Activated effector memory CD4-positive, alpha-beta T cell treated with Interleukin-2 at 50 U/mL for 16 hours (primary cell): ENCODE measurements around the gene DNAAF2.
A peak's percentile ranks its signal among the peaks of the same experiment; 100 is the strongest.
"Not testable (repeated sequence)": the region's sequence is repeated elsewhere in the genome, so short reads cannot be mapped to it uniquely, and the experiment has no call there.

ENCODE experiments used
- DNase-seq: peaks from one replicate; pipeline ENCODE4 v3.0.0-alpha.2; 2020

DNAAF2 gene

GRCh38 chr14:49620182-49621113, 14.6 kb downstream of the DNAAF2 start, which contains the start of the genes MGAT2 and RPL36AL:
MGAT2 (plus strand) TSS chr14:49620799; CDS start chr14:49621269, 470 bp downstream.
RPL36AL (minus strand) TSS chr14:49620626; CDS start chr14:49619104, 1,522 bp downstream.
- DNase-seq: peak; percentile 92

DNA sequence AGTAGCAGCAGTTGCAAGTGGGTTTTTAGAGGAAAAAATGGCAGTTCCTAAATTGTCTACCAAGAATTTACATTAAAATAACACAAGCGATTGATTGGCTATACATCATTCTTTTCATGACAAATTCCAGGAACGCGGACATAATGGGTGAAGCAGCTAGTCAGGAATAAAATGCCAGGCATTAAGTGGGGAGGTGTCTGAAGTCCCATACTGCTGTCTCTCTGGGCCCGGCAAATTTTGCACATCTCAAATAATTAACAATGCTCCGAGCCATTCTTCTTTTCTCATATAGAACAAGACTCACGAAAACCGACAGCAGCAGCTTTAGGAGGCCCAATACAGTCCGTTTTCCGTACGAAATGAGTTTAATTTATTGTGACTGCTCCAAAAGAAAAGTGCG, 15.3 kb downstream of the DNAAF2 start:
- no peak for DNase-seq

GRCh38 chr14:49619273-49619672, 15.8 kb downstream of the DNAAF2 start:
- DNase-seq: not testable (repeated sequence)

DNA sequence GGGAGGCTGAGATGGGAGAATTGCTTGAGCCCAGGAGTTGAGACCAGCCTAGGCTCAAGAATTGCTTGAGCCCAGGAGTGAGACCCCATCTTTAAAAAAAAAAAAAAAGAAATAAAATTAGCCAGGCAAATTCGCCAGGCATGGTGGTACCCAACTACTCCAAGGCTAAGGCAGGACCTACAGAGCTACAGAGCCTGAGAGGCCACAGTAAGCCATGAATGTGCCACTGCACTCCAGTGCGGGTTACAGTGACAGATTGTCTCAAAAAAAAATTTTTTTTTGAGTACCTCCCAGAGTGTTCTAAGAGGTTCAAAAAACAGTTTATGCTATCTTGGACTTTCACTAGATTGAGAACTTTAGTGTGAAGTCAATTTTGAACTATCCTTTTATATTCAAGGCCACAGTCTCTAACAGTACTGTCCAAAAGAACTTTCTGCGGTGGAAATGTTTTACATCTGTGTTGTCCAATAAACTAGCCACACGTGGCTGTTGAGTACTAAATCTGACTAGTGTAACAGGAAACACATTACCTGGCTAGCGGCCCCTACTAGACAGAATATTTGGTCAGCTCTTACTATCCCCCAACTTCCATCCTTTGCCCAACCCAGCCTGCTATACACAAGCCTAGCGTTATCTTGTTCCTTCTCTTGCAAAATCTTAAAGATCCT, 17.1 kb downstream of the DNAAF2 start:
- DNase-seq: no peak

- DNase-seq: no peak
Observed at GRCh38 chr14:49615776-49616175, 19.3 kb downstream of the DNAAF2 start.

- DNase-seq: no peak
Observed at GRCh38 chr14:49614196-49614595, 20.8 kb downstream of the DNAAF2 start.

DNA sequence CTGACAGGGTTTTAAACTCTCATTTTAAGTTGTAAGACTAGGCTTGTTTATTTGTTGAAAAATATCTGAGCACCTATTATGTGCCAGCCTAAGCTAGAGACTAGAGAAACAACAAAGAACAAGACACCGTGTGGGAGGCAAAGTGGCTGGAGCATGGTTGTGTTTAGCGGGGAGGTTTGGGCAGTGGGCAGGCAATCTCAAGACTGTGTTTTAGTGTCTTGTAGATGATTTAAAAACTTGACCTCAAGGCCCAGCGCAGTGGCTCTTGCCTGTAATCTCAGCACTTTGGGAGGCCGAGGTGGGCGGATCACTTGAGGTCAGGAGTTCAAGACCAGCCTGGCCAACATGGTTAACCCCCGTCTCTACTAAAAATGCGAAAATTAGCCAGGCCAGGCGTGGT, 22.4 kb downstream of the DNAAF2 start:
- DNase-seq: no peak

- no peak for DNase-seq
Observed at GRCh38 chr14:49612251-49612650, 22.8 kb downstream of the DNAAF2 start.

DNA sequence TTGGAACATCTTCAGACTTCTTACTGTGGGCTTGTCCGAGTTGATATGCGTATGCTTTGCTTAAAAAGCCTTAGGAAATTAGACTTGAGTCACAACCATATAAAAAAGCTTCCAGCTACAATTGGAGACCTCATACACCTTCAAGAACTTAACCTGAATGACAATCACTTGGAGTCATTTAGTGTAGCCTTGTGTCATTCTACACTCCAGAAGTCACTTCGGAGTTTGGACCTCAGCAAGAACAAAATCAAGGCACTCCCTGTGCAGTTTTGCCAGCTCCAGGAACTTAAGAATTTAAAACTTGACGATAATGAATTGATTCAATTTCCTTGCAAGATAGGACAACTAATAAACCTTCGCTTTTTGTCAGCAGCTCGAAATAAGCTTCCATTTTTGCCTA, 27.5 kb downstream of the DNAAF2 start:
- no peak for DNase-seq

GRCh38 chr14:49598485-49599300, 36.4 kb downstream of the DNAAF2 start, which contains the start of gene LRR1:
LRR1 (plus strand) TSS chr14:49598940; CDS start chr14:49599021, 81 bp downstream.
- peak; percentile 87 for DNase-seq

- no peak for DNase-seq
Observed at GRCh38 chr14:49598189-49598484, 36.9 kb downstream of the DNAAF2 start.

- no peak for DNase-seq
Observed at GRCh38 chr14:49594347-49595091, 40.5 kb downstream of the DNAAF2 start.

DNA sequence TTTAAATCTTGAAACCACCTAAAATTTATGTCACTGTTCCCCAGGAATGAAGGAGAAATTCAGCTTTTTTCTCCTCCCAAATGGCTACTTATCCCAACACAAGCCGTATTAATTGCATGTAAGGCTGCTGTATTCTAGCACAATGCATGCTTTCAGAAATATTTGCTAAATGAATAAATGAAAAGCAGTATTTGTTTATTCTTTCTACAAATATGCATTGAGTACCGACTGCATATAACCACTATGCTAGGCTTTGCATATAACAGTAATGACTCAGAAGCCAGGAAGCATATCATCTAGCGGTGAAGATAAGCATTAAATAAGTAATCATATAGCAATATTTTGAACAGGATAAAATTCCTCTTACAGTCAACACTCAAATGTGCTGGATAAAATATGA, 42.0 kb downstream of the DNAAF2 start:
- DNase-seq: no peak

DNA sequence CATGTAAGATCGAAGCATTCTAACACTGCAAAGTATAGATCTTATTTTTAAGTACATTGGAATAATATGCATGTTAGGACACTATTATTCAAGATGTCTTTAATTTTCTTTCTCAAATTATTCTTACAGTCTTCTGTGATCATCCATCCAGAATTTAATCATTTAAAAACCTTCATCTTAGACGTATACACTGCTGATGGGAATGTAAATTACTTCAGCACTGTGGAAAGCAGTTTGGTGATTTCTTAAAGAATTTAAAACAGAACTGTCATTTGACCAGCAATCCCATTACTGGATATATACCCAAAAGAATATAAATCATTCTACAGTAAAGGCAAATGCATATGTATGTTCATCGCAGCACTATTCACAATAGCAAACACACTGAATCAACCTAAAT, 45.7 kb downstream of the DNAAF2 start:
- no peak for DNase-seq

GRCh38 chr14:49586673-49587460, 48.2 kb downstream of the DNAAF2 start:
- peak; percentile 43 for DNase-seq

- peak; percentile 97 for DNase-seq
Observed at GRCh38 chr14:49585803-49586672, 49.0 kb downstream of the DNAAF2 start, which contains the start of gene RPS29. RPS29 (minus strand) TSS chr14:49586380; CDS start chr14:49586346, 34 bp downstream.

- not testable (repeated sequence) for DNase-seq
Observed at GRCh38 chr14:49584981-49585640, 49.9 kb downstream of the DNAAF2 start.

DNA sequence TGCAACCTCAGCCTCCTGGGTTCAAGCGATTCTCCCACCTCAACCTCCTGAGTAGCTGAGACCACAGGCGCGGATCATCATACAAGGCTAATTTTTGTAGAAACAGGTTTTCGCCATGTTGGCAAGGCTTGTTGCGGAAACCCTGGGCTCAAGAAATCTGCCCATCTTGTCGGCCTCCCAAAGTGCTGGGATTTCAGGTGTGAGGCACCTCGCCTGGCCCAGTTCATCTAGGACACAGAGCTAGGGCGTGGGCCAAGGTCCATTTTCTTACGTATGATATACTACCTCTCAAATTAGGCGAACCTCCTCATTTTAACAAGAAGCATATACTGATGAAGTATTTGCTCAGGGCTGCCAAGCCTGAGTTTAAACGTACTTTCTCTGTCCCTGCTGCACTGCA, 51.0 kb downstream of the DNAAF2 start:
- no peak for DNase-seq

- no peak for DNase-seq
Observed at GRCh38 chr14:49583629-49584028, 51.4 kb downstream of the DNAAF2 start.
